ENCODE results near the gene SORD.
"Not testable (repeated sequence)": the region's sequence is repeated elsewhere in the genome, so short reads cannot be mapped to it uniquely, and the experiment has no call there.

DNA sequence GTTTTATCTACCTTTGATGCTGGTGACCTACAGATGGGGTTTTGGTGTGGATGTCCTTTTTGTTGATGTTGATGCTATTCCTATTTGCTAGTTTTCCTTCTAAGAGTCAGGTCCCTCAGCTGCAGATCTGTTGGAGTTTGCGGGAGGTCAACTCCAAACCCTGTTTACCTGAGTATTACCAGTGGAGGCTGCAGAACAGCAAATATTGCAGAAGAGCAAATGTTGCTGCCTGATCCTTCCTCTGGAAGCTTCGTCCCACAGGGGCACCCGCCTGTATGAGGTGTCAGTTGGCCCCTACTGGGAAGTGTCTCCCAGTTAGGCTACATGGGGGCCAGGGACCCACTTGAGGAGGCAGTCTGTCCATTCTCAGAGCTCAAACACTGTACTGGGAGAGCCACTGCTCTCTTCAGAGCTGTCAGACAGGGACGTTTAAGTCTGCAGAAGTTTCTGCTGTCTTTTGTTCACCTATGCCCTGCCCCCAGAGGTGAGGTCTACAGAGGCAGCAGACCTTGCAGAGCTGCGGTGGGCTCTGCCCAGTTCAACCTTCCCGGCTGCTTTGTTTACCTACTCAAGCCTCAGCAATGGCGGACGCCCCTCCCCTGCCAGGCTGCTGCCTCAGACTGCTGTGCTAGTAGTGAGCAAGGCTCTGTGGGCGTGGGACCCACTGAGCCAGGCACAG, 2.6 kb upstream of the SORD start:
- TF ChIP-seq, protein P1, sequence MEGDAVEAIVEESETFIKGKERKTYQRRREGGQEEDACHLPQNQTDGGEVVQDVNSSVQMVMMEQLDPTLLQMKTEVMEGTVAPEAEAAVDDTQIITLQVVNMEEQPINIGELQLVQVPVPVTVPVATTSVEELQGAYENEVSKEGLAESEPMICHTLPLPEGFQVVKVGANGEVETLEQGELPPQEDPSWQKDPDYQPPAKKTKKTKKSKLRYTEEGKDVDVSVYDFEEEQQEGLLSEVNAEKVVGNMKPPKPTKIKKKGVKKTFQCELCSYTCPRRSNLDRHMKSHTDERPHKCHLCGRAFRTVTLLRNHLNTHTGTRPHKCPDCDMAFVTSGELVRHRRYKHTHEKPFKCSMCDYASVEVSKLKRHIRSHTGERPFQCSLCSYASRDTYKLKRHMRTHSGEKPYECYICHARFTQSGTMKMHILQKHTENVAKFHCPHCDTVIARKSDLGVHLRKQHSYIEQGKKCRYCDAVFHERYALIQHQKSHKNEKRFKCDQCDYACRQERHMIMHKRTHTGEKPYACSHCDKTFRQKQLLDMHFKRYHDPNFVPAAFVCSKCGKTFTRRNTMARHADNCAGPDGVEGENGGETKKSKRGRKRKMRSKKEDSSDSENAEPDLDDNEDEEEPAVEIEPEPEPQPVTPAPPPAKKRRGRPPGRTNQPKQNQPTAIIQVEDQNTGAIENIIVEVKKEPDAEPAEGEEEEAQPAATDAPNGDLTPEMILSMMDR (IDR thresholded peaks at IDR 0.05), result not testable (repeated sequence)
- TF ChIP-seq POLR2A (IDR thresholded peaks at IDR 0.05; ENCODE audit: low read depth); POLR2AphosphoS5 (IDR thresholded peaks at IDR 0.05): not testable (repeated sequence)

Data from esophagus muscularis mucosa (tissue), 3 donors.